SK-N-SH (cell line): ENCODE data around the gene TOR2A. TPM values are rescaled to one million over a fixed set of nuclear protein-coding genes. Genes with fewer than 3 reads are reported as not detected.

Experiments used
- CTCF ChIA-PET: fragments of 300-600, 350-600 bp; formaldehyde crosslinking; extraction: SDS; loops from one replicate; lab custom pipeline; 2021; lab: Yijun Ruan, JAX
- POLR2A ChIA-PET: fragments of 350-600 bp; sonication (Branson Sonifier 250); formaldehyde crosslinking; extraction: SDS; loops from one replicate; lab custom pipeline; 2020; ENCODE audit warnings: antibody characterized with exemption, inconsistent platforms; lab: Yijun Ruan, JAX
- DNase-seq: peaks from one replicate; pipeline ENCODE4 v3.0.0; 2012
- H2AFZ ChIP-seq: fragments of 200-600 bp; sonication (generic); 2 replicates; pipeline ENCODE4 v1.8.1; 2016; ENCODE audit warnings: antibody characterized with exemption, mild to moderate bottlenecking, low read depth
- H3F3A ChIP-seq: fragments of 200-600 bp; sonication (generic); replicated peaks from 2 replicates; pipeline ENCODE3; 2016; ENCODE audit warnings: antibody characterized with exemption, mild to moderate bottlenecking; ENCODE audit not compliant: insufficient read depth
- H3K27ac ChIP-seq, 2 experiments: fragments of 200-500 bp in 1 of 2; fragments of 200-600 bp in 1 of 2; sonication (Bioruptor generic) in 1 of 2; sonication (generic), shearing (Covaris generic) in 1 of 2; 2 replicates each; pipeline versions ENCODE4 v1.5.1 to v1.6.1; 2014 to 2016; ENCODE audit warnings: low read depth in 2 of 2, inconsistent platforms in 1 of 2, low read length in 1 of 2, mild to moderate bottlenecking in 1 of 2, mixed read lengths in 1 of 2
- H3K27me3 ChIP-seq: fragments of 200-600 bp; sonication (generic), shearing (Covaris generic); 2 replicates; pipeline ENCODE4 v1.6.1; 2016; ENCODE audit warnings: mixed run types; ENCODE audit not compliant: insufficient read depth
- H3K36me3 ChIP-seq, 2 experiments: fragments of 200-500 bp in 1 of 2; fragments of 200-600 bp in 1 of 2; sonication (Bioruptor generic) in 1 of 2; sonication (generic) in 1 of 2; replicated peaks in 1 of 2; 2 replicates each; pipeline versions ENCODE3 to v1.5.1; 2014 to 2016; ENCODE audit warnings: low read length in 1 of 2, mild to moderate bottlenecking in 1 of 2; ENCODE audit not compliant: insufficient read depth in 2 of 2, control insufficient read depth in 1 of 2
- H3K4me1 ChIP-seq, 2 experiments: fragments of 200-500 bp in 1 of 2; fragments of 200-600 bp in 1 of 2; sonication (Bioruptor generic) in 1 of 2; sonication (generic), shearing (Covaris generic) in 1 of 2; 2 replicates each; pipeline versions ENCODE4 v1.5.1 to v1.6.1; 2014 to 2016; ENCODE audit warnings: low read depth in 1 of 2, low read length in 1 of 2, mixed run types in 1 of 2; ENCODE audit not compliant: insufficient read depth in 2 of 2, control insufficient read depth in 1 of 2
- H3K4me2 ChIP-seq: fragments of 200-600 bp; sonication (generic), shearing (Covaris generic); 2 replicates; pipeline ENCODE4 v1.6.1; 2017; ENCODE audit warnings: mixed run types
- H3K4me3 ChIP-seq, 2 experiments: fragments of 200-500 bp in 1 of 2; fragments of 200-600 bp in 1 of 2; sonication (Bioruptor generic) in 1 of 2; sonication (generic), shearing (Covaris generic) in 1 of 2; 2 replicates each; pipeline versions ENCODE4 v1.5.1 to v1.8.1; 2014 to 2016; ENCODE audit warnings: low read depth in 2 of 2, inconsistent platforms in 1 of 2, low read length in 1 of 2, mild to moderate bottlenecking in 1 of 2, mixed read lengths in 1 of 2, moderate library complexity in 1 of 2
- H3K79me2 ChIP-seq: fragments of 200-600 bp; sonication (generic); 2 replicates; pipeline ENCODE4 v1.8.1; 2017; ENCODE audit warnings: mild to moderate bottlenecking; ENCODE audit not compliant: insufficient read depth
- H3K9ac ChIP-seq: fragments of 200-600 bp; sonication (generic); 2 replicates; pipeline ENCODE4 v1.6.1; 2017; ENCODE audit warnings: mixed run types
- H3K9me2 ChIP-seq: fragments of 200-600 bp; sonication (generic); 2 replicates; pipeline ENCODE4 v1.6.1; 2017; ENCODE audit warnings: mixed run types
- H3K9me3 ChIP-seq: fragments of 200-600 bp; sonication (generic); 2 replicates; pipeline ENCODE4 v1.6.1; 2017; ENCODE audit warnings: mixed run types, mild to moderate bottlenecking, moderate library complexity
- H4K20me1 ChIP-seq: fragments of 200-600 bp; sonication (generic); 2 replicates; pipeline ENCODE4 v1.6.1; 2017; ENCODE audit warnings: mild to moderate bottlenecking, mixed run types; ENCODE audit not compliant: insufficient read depth
- CTCF ChIP-seq: fragments of 200-600 bp; sonication (generic); IDR thresholded peaks from 2 replicates; pipeline ENCODE4 v1.6.1; 2017; ENCODE audit warnings: antibody characterized with exemption, mild to moderate bottlenecking, moderate library complexity
- ELF1 ChIP-seq: IDR thresholded peaks from 2 replicates; pipeline ENCODE4 v1.4.0; 2012
- EZH2phosphoT487 ChIP-seq: fragments of 200-600 bp; sonication (generic); IDR thresholded peaks from 2 replicates; pipeline ENCODE4 v1.6.1; 2017; ENCODE audit warnings: low read depth, mixed run types, mild to moderate bottlenecking, antibody characterized with exemption, moderate library complexity, borderline replicate concordance
- FOSL2 ChIP-seq: IDR thresholded peaks from 2 replicates; pipeline ENCODE4 v1.4.0; 2012; ENCODE audit warnings: low read depth, mild to moderate bottlenecking, moderate library complexity, borderline replicate concordance
- FOXJ3 ChIP-seq: sonication (generic); formaldehyde crosslinking; IDR thresholded peaks from 2 replicates; pipeline ENCODE4 v1.5.1; 2020; ENCODE audit warnings: mild to moderate bottlenecking, missing genetic modification reagents
- FOXM1 ChIP-seq: IDR thresholded peaks from 2 replicates; pipeline ENCODE4 v1.4.0; 2012; ENCODE audit warnings: low read depth, mild to moderate bottlenecking
- GABPA ChIP-seq: IDR thresholded peaks from 2 replicates; pipeline ENCODE4 v1.4.0; 2012; ENCODE audit warnings: low read depth, mild to moderate bottlenecking
- JUND ChIP-seq: IDR thresholded peaks from 2 replicates; pipeline ENCODE4 v1.4.0; 2012
- MAX ChIP-seq: IDR thresholded peaks from 2 replicates; pipeline ENCODE4 v1.4.0; 2012; ENCODE audit warnings: low read depth
- MEF2A ChIP-seq: IDR thresholded peaks from 2 replicates; pipeline ENCODE4 v1.4.0; 2012; ENCODE audit warnings: low read depth, borderline replicate concordance
- MXI1 ChIP-seq: IDR thresholded peaks from 2 replicates; pipeline ENCODE4 v1.6.1; 2012; ENCODE audit warnings: mild to moderate bottlenecking, low read depth, low read length, improper control_type of control experiment
- NFIC ChIP-seq: IDR thresholded peaks from 2 replicates; pipeline ENCODE4 v1.4.0; 2012; ENCODE audit warnings: borderline replicate concordance
- PBX3 ChIP-seq: IDR thresholded peaks from 2 replicates; pipeline ENCODE4; 2012
- RCOR1 ChIP-seq: fragments of 150-350 bp; IDR thresholded peaks from 2 replicates; pipeline ENCODE4 v1.6.1; 2017; ENCODE audit warnings: antibody characterized with exemption, low read length
- RFX5 ChIP-seq: IDR thresholded peaks from 2 replicates; pipeline ENCODE4 v1.6.1; 2012; ENCODE audit warnings: mild to moderate bottlenecking, improper control_type of control experiment, low read length
- SMC3 ChIP-seq: IDR thresholded peaks from 2 replicates; pipeline ENCODE4 v1.6.1; 2012; ENCODE audit warnings: low read depth, low read length, improper control_type of control experiment
- TAF1 ChIP-seq: IDR thresholded peaks from 2 replicates; pipeline ENCODE4 v1.6.1; 2012; ENCODE audit warnings: low read depth, mild to moderate bottlenecking, low read length, moderate library complexity, borderline replicate concordance
- TCF12 ChIP-seq: IDR thresholded peaks from 2 replicates; pipeline ENCODE4 v1.4.0; 2012
- USF1 ChIP-seq: IDR thresholded peaks from 2 replicates; pipeline ENCODE4 v1.4.0; 2012; ENCODE audit warnings: low read depth, borderline replicate concordance
- USF2 ChIP-seq: fragments of 150-350 bp; IDR thresholded peaks from 2 replicates; pipeline ENCODE4 v1.6.1; 2017; ENCODE audit warnings: antibody characterized with exemption, low read length, low read depth, borderline replicate concordance
- WGBS: methylation state at CpG from one replicate; pipeline ENCODE4 v1.1.6; 2017; ENCODE audit warnings: low lambda C conversion rate; 5-methylcytosine and 5-hydroxymethylcytosine counted together
- polyA plus RNA-seq, 3 experiments: library from polyadenylated mRNA; depleted of rRNA; stranded (reverse); fragments of >200 nt; gene quantifications; 2 replicates each; pipeline ENCODE4 v1.2.3, GENCODE V29; 2012

TOR2A gene
- polyA plus RNA-seq, 1 of the 3 experiments (the other 2 are of a cell fraction), result 17.2 TPM

GRCh38 chr9:127734747-127735529 is at the start of gene TOR2A (continued):
- no peak for TF ChIP-seq USF2
- TF ChIP-seq NFIC, result no peak
- no peak for TF ChIP-seq TCF12
- TF ChIP-seq PBX3, result no peak; the same call in 1 of the 2 replicates
- peak; percentile 96 for TF ChIP-seq RFX5
- TF ChIP-seq MAX, result peak; percentile 37; the same call in 1 of the 2 replicates
- TF ChIP-seq JUND, result no peak
- no peak for TF ChIP-seq MEF2A
- TF ChIP-seq FOXJ3 (CRISPR knock-in tag), result no peak
- TF ChIP-seq ELF1, result peak; percentile 59
- TF ChIP-seq GABPA, result peak; percentile 64
- peak; percentile 20; the same call in 1 of the 2 replicates for TF ChIP-seq RCOR1
- TF ChIP-seq SMC3, result peak; percentile 96

GRCh38 chr9:127783111-127784008 is 48.3 kb upstream of the TOR2A start:
- Histone ChIP-seq H3K27ac (no peak overlapping the region), H3K4me2 (no peak overlapping the region), H3K36me3 (peaks cover 16% of the 10 kb centered on the region in 2 experiments), H3K9me2 (no peaks in the 10 kb centered on the region), H3K27me3 (no peaks in the 10 kb centered on the region), H3K9me3 (no peaks in the 10 kb centered on the region), H4K20me1 (peaks cover 21% of the 10 kb centered on the region), H3K9ac (no peak overlapping the region), H3F3A (no peaks in the 10 kb centered on the region), H3K4me3 (no peak overlapping the region), H3K79me2 (peaks cover 25% of the 10 kb centered on the region), H3K4me1 (peaks cover 6 to 31% of the 10 kb centered on the region in 2 experiments), H2AFZ (no peak overlapping the region)
- no peak for DNase-seq
- ChIA-PET POLR2A (interaction anchor here (0.5 kb wide), 1 partner anchor 14 kb away, joined by 4 read pairs; no protein-coding TSS in a partner anchor), CTCF (interaction anchor here (0.6 to 6.3 kb wide), 17 partner anchors 8 to 281 kb away, joined by 3 to 87 read pairs (median 5); partner anchors contain the start of gene TOR2A)
- TF ChIP-seq NFIC, result no peak
- no peak for TF ChIP-seq FOSL2
- no peak for TF ChIP-seq CTCF
- TF ChIP-seq ELF1, result no peak
- no peak for TF ChIP-seq USF1
- no peak for TF ChIP-seq USF2
- no peak for TF ChIP-seq EZH2phosphoT487
- TF ChIP-seq MAX, result no peak
- no peak for TF ChIP-seq GABPA
- TF ChIP-seq FOXM1, result no peak
- no peak for TF ChIP-seq FOXJ3 (CRISPR knock-in tag)
- no peak for TF ChIP-seq MXI1
- no peak for TF ChIP-seq TAF1
- no peak for TF ChIP-seq PBX3
- no peak for TF ChIP-seq SMC3
- 93% methylated on average over 16 of the region's 20 CpGs for WGBS
